Activated naive CD8-positive, alpha-beta T cell treated with anti-CD3 and anti-CD28 coated beads, Interleukin-2, amount 50 U/mL, for 24 hours (primary cell): ENCODE measurements around the gene PLA2G4D.
A peak's percentile ranks its signal among the peaks of the same experiment; 100 is the strongest.
"Not testable (repeated sequence)": the region's sequence is repeated elsewhere in the genome, so short reads cannot be mapped to it uniquely, and the experiment has no call there.

Experiments
- ATAC-seq: fragments of 150-1000 bp; cut with Tn5 transposase; one replicate; pipeline ENCODE4 v1.10.0; 2021
- DNase-seq: peaks from one replicate; pipeline ENCODE4 v3.0.0; 2021
- H3K27ac Mint-ChIP-seq: one replicate; pipeline ENCODE4 v1.8.0; 2021; ENCODE audit warnings: mild to moderate bottlenecking, mixed read lengths
- H3K27me3 Mint-ChIP-seq: one replicate; pipeline ENCODE4 v1.8.0; 2021; ENCODE audit warnings: mixed read lengths
- H3K36me3 Mint-ChIP-seq: one replicate; pipeline ENCODE4 v1.8.0; 2021; ENCODE audit warnings: low read depth, mixed read lengths
- H3K4me1 Mint-ChIP-seq: one replicate; pipeline ENCODE4 v1.8.0; 2021; ENCODE audit warnings: mixed read lengths
- H3K4me3 Mint-ChIP-seq: one replicate; pipeline ENCODE4 v1.8.0; 2021; ENCODE audit warnings: mild to moderate bottlenecking, moderate library complexity, mixed read lengths
- H3K9me3 Mint-ChIP-seq: one replicate; pipeline ENCODE4 v1.8.0; 2021; ENCODE audit warnings: mixed read lengths

The PLA2G4D gene

DNA sequence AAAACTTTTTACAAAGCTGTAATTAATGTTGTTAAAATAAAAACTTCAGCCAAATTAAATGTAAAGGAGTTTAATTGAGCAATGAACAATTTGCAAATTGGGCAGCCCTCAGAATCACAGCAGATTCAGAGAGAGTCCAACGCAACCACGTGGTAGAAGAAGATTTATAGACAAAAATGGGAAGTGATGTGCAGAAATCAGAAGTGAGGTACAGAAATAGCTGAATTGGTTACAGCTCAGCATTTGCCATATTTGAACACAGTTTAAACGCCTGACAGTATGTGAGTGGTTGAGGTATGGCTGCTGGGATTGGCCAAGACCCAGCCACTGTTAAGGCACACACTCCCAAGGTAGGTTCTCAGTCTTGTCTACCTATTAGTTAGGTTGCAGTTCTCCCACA, 14.4 kb upstream of the PLA2G4D start:
- DNase-seq (no peak), ATAC-seq (no peak)
- H3K27me3 Mint-ChIP-seq = peaks cover 25% of the 10 kb centered on the region
- H3K4me3 Mint-ChIP-seq = no peak overlapping the region
- peaks cover 7% of the 10 kb centered on the region for H3K4me1 Mint-ChIP-seq
- H3K9me3 Mint-ChIP-seq = no peaks in the 10 kb centered on the region
- no peaks in the 10 kb centered on the region for H3K36me3 Mint-ChIP-seq
- no peak overlapping the region for H3K27ac Mint-ChIP-seq

DNA sequence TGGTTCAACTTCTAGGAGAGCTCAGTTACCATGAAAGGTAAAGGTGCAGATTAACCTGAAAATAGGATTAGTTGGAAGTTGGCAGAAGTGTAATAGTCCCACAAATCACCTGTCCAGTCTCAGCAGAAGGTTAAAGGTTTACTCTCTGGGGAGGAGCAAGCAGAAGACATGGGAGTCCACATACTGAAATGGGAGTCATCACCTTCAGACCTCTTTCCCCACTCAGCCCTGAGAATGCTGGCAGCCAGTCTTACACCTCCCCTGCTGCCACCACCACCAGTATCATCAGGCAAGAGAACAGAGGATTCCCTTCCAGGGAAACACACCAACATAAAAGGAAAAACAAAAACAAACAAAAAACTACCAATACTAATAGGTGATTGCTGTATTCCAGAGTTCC, 13.8 kb upstream of the PLA2G4D start:
- ATAC-seq = no peak
- H3K4me1 Mint-ChIP-seq = peaks cover 7% of the 10 kb centered on the region
- H3K4me3 Mint-ChIP-seq = no peak overlapping the region

DNA sequence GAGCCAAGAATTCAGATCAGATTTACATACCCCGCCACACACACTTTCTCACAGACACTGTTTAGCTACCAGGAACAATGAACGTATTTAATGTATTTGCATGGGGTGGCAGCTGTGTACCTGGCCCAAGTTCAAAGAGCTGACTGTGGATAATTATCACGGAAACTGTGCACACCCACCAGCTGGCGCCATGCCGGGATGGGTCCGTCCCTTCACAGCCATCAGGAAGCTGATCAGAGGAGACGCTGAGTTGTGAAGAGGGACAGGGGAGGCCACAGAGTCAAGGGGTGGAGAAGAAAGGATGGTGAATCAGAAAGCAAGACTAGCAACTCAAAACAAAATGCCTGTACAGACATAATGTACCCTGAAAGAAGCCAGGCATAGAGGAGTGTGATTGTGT, 13.1 kb upstream of the PLA2G4D start:
- Mint-ChIP-seq H3K4me3 (no peak overlapping the region), H3K27ac (no peak overlapping the region), H3K27me3 (peaks cover 24% of the 10 kb centered on the region), H3K36me3 (no peaks in the 10 kb centered on the region), H3K9me3 (no peaks in the 10 kb centered on the region), H3K4me1 (peaks cover 7% of the 10 kb centered on the region)
- ATAC-seq (peak; percentile 79), DNase-seq (peak; percentile 22)

More for the DNA sequence above, 13.8 kb upstream of the PLA2G4D start:
- Mint-ChIP-seq H3K27me3 (peaks cover 24% of the 10 kb centered on the region), H3K36me3 (no peaks in the 10 kb centered on the region), H3K9me3 (no peaks in the 10 kb centered on the region), H3K27ac (no peak overlapping the region)
- no peak for DNase-seq

DNA sequence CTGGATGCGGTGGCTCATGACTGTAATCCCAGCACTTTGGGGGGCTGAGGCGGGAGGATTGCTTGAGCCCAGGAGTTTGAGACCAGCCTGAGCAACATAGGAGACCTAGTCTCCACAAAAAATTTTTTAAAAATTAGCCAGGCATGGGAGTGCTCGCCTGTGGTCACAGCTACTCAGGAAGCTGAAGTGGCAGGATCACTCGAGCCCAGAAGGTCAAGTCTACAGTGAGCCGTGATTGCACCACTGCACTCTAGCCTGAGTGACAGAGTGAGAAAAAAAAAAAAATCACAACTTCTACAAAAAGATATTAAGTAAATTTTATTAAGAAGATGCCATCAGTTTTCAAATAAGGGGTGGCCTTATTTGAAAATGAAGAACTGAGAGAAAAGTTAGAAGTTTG, 11.9 kb upstream of the PLA2G4D start:
- ATAC-seq (no peak), DNase-seq (no peak)
- no peaks in the 10 kb centered on the region for H3K36me3 Mint-ChIP-seq
- H3K27me3 Mint-ChIP-seq = peaks cover 24% of the 10 kb centered on the region
- H3K4me3 Mint-ChIP-seq = no peak overlapping the region
- no peaks in the 10 kb centered on the region for H3K9me3 Mint-ChIP-seq
- no peak overlapping the region for H3K27ac Mint-ChIP-seq
- H3K4me1 Mint-ChIP-seq = peaks cover 7% of the 10 kb centered on the region

DNA sequence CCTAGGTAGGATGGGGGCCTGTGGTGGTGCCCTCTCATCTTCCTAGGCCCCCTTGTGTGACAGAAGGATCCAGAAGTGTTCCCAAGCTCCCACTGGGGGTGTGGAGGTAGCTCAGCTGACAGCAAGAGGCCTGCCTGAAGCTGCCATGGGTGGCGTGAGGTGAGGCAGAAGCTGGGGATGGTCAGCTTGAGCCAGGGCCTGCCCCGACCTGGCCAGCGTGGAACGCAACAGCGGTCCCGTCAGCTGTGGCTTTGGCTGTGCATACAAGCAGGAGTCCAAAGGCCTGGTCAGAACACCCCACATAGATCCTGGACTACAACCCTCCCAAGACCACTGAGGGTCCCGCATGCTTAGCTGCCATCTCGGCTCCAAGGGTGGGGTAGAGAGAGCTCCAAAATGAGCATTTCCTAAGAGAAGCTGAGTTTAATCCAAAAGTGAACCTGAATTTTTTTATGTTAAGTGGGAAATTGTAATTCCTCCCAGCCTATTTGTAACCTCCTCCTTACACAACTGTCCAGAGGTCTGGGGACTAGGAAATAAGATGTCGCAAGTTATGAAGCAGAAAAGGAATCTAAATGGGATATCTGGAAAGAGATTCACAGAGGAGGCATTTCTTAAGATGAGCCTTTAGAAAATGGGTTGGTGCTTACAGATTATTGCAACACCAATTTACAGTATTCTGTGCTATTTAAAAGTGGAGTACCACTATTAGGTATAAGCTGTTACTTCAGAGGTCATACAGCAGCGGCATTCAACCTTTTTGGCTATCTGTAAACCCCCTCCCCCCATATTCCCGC, 9.9 kb upstream of the PLA2G4D start:
- no peak for ATAC-seq
- Mint-ChIP-seq H3K9me3 (no peaks in the 10 kb centered on the region), H3K27me3 (peaks cover 23% of the 10 kb centered on the region), H3K27ac (no peak overlapping the region), H3K4me3 (no peak overlapping the region), H3K36me3 (no peaks in the 10 kb centered on the region), H3K4me1 (peaks cover 7% of the 10 kb centered on the region)
- DNase-seq = no peak

DNA sequence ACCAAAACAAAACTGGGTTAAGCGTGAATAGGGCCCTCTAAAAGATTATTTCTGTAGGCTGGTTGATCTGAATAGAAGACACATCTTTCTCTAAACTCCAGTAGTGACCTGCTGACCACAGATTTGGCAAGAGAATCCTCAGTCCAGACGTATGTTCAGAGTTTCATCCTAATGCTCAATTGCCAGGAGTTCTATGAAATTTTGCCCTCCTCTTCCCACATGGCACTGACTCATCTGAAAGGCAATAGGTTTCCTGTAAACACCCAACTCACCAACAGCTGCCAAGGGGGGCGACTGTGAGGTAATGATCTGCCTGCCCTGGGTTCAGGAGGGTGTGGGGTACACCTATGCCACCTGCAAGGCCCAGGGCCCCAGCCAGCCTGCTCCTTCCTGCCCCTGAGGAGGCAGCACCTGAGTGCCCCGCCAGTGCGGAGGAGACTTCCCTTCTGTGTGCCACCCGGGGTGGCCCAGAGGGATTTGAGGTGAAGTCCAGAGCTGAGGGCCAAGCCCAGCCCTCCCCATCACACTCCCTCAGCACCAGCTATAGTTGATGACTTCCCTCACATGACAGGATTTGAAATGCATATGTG, 8.4 kb upstream of the PLA2G4D start:
- Mint-ChIP-seq H3K4me3 (no peak overlapping the region), H3K4me1 (peaks cover 6% of the 10 kb centered on the region), H3K27me3 (peaks cover 11% of the 10 kb centered on the region), H3K36me3 (no peaks in the 10 kb centered on the region), H3K9me3 (no peaks in the 10 kb centered on the region), H3K27ac (no peak overlapping the region)
- no peak for DNase-seq
- ATAC-seq = no peak

DNA sequence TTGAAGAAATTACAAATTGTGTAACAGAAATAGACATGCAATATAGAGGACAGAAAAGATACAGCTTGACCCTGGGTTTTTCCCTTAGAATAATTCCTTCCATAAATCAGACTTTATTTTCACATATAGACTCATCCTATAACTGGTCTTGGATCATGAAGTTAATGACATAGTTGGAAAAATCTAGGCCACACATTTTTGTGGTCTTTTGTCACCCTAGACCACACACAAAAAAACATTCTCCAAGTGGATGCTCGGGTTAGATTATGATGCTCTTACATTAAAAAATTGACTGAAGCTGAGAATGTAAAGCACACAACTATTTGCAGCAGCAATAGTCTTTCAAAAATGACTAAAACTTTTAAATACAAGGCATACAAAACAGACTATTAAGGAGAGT, 7.5 kb upstream of the PLA2G4D start:
- Mint-ChIP-seq H3K4me1 (no peaks in the 10 kb centered on the region), H3K27ac (no peak overlapping the region), H3K4me3 (no peak overlapping the region), H3K27me3 (peaks cover 5% of the 10 kb centered on the region), H3K9me3 (no peaks in the 10 kb centered on the region), H3K36me3 (no peaks in the 10 kb centered on the region)
- ATAC-seq (no peak), DNase-seq (no peak)

DNA sequence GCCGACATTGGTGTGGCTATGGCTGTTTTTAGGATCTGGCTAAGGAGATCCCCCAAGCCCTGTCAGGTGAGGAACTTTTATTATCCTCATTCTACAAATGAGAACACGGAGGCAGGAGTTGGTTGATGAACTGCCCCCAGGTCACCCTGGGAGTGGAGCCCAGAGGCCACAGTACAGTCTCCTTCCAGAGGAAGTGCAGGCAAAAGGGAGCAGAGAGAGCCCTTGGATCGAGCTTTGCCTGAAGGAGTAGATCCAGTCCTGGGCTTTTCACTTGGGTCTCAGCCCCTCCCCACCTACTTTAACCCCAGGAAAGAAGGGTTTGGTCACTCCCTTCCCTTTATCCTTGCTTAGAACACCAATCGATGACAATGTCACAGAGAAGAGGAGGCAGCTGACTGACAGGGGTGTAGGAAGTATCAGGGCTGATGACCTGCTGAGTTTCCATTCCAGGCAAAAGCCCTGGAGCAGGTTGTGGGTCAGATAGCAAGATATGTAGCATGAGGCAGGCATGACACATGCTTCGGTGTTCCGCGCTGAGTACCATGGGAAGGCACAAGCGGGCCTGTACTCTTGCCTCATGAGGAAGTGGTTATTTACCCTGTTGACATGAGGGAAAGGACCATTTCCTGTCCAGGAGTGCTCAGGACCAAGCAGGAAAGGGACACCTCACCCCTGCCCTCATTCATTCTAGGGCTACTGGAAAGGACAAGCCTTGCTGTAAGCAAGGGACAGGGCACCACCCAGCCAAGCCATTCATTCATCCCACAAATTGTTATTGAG, 5.8 kb upstream of the PLA2G4D start:
- no peaks in the 10 kb centered on the region for H3K4me1 Mint-ChIP-seq
- ATAC-seq (no peak), DNase-seq (no peak)
- peaks cover 2% of the 10 kb centered on the region for H3K27me3 Mint-ChIP-seq
- no peaks in the 10 kb centered on the region for H3K36me3 Mint-ChIP-seq
- no peak overlapping the region for H3K4me3 Mint-ChIP-seq
- H3K9me3 Mint-ChIP-seq = no peaks in the 10 kb centered on the region
- H3K27ac Mint-ChIP-seq = no peak overlapping the region

DNA sequence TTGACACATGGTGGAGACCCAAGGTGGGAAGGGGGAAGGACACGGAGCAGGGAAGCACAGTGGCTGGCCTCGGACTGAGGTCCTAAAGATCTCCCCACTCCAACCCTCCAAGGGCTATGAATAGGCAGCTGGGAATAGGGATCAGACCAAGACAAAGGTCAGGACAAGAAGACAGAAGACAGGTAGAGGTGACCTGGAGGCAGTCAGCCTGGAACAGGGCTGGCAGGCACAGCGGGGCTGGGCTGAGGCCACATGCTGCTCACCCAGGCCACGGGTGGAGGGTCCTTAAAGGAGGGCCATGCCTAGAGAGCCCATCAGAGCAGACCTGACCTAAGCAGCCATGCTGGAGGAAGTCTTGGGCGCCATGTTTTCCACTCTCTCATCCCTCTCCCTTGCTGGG, 2.7 kb upstream of the PLA2G4D start:
- ATAC-seq (no peak), DNase-seq (no peak)
- Mint-ChIP-seq H3K4me1 (no peaks in the 10 kb centered on the region), H3K4me3 (no peak overlapping the region), H3K9me3 (no peaks in the 10 kb centered on the region), H3K27ac (no peak overlapping the region), H3K27me3 (peaks cover 2% of the 10 kb centered on the region), H3K36me3 (no peaks in the 10 kb centered on the region)

DNA sequence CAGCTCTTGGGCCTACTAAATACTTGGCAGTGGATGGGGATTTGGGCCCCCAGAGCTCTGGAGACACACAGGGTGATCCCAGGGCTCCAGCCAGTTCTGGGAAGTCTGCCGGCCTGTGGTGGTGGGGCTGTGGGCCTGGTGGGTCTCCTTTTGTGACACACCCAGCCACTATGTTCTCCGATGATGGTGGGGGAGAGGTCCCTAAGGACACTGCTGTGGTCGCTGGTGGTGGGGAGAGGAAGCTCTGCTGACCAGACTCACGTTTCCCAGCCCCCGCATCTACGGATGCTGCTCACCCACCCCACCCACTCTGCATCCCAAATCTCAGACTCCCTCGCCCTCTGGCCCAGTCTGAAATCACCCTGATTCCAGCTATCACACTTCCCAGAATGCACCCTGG, 396 bp downstream of the PLA2G4D start:
- DNase-seq (no peak), ATAC-seq (no peak)
- no peak overlapping the region for H3K4me3 Mint-ChIP-seq
- no peaks in the 10 kb centered on the region for H3K27me3 Mint-ChIP-seq
- H3K36me3 Mint-ChIP-seq = no peaks in the 10 kb centered on the region
- H3K9me3 Mint-ChIP-seq = no peaks in the 10 kb centered on the region
- H3K4me1 Mint-ChIP-seq = no peaks in the 10 kb centered on the region
- no peak overlapping the region for H3K27ac Mint-ChIP-seq

DNA sequence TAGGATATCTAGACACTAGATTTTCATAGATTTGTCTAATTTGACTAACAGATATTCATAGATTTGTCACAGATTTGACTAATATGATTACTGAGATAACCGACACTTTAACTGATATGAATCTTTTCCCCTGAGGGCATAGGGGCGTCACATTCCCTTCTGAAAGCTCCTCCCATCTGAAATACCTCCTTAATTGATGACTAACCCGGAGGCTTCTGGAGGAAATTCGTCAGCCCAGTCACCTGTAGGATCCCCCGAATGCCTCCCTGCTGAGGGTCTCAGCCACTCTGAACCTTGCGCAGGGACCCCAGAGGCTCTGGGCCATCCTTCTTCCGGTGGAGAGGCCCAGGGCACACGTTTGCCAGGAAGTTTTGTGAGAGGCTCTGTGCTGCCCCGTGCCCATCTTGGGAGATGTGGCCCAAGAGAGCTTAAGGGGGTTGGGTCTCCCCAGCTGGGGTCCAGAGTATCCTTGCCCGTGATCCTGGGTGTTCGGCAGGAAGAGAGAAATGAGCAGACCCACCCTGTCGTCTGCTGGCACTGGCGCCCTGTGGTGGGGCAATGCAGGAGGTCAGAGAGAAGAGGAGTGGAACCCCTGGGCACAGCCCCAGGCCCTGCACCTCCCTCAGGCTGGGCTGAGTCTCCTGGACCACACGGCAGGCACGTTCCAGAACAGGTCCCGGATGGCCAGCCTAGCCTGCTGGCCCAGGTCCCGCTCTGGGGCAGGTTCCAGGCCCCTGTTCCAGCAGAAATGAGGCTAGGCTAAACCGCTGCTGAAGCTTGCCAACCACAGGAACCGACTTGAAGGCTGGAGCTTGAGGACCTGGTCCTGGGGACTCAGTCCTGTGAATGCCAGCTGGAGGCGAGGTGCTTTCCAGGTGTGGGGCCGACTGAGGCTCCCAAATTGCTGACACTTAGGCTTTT, 1.7 kb downstream of the PLA2G4D start:
- no peak overlapping the region for H3K4me3 Mint-ChIP-seq
- no peak for DNase-seq
- no peaks in the 10 kb centered on the region for H3K9me3 Mint-ChIP-seq
- no peaks in the 10 kb centered on the region for H3K4me1 Mint-ChIP-seq
- ATAC-seq = no peak
- H3K36me3 Mint-ChIP-seq = no peaks in the 10 kb centered on the region
- H3K27me3 Mint-ChIP-seq = no peaks in the 10 kb centered on the region
- no peak overlapping the region for H3K27ac Mint-ChIP-seq

DNA sequence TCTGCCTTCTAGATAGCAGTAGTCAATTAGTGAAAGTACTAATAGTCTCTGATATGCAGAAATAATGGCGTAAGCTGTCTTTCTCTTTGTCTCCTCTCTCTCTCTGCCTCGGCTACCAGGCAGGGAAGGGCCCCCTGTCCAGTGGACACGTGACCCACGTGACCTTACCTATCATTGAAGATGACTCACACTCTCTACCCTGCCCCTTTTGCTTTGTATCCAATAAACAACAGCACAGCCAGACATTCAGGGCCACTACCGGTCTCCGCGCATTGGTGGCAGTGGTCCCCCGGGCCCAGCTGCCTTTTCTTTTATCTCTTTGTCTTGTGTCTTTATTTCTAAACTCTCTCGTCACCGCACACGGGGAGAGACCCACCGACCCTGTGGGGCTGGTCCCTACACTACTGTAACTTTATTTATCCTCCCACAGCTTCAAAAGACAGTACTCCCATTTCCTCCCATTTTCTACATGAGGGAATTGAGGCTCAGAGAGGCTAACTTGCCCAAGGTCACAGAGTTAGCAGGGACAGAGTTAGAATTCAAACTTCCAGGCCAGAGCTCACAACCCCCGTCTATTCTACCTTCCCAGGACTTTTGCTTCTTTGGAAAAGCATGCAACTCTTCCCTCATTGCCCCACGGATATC, 2.5 kb downstream of the PLA2G4D start:
- not testable (repeated sequence) for H3K36me3 Mint-ChIP-seq, H3K27ac Mint-ChIP-seq

DNA sequence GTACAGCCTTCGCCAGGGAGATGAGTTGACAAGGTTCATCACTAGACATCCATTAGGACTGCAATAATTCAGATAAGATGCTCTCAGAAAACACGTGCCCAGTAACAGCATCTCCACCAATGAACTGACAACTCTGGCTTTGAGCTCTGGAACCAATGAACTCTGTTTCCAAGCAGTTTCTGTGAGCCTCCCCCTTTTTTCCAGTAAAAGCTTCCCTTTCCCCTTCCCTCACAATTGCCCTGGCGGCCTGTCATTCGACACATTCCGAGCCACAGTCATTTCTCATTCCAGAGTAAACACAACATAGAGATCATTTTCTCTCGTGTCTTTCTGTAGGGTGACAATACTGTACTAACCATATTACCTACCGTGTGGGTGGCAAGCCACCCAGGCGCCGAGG, 3.6 kb downstream of the PLA2G4D start:
- ATAC-seq (no peak), DNase-seq (no peak)
- Mint-ChIP-seq H3K4me1 (no peaks in the 10 kb centered on the region), H3K9me3 (no peaks in the 10 kb centered on the region), H3K27me3 (peaks cover 2% of the 10 kb centered on the region), H3K27ac (no peak overlapping the region), H3K36me3 (no peaks in the 10 kb centered on the region), H3K4me3 (no peak overlapping the region)

More for the DNA sequence above, 2.5 kb downstream of the PLA2G4D start:
- ATAC-seq, H3K27me3 Mint-ChIP-seq, H3K4me1 Mint-ChIP-seq, DNase-seq, H3K9me3 Mint-ChIP-seq, H3K4me3 Mint-ChIP-seq: not testable (repeated sequence)

DNA sequence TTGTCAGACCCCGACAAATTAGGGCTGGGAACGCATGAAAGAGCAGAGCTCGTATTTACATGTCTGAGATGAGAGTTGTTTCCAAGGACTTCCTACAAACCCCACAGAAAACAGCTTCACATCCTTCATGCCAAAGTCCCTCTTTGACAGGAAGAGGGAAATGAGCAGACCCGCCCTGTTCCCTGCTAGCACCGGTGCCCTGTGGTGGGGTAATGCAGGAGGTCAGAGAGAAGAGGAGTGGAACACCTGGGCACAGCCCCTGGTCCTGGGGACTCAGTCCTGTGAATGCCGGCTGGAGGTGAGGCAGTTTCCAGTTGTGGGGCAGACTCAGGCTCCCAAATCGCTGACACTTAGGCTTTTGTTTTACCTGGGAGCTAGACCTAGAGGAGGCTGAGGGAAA, 4.0 kb downstream of the PLA2G4D start:
- ATAC-seq = no peak
- no peaks in the 10 kb centered on the region for H3K9me3 Mint-ChIP-seq
- no peak for DNase-seq
- no peak overlapping the region for H3K27ac Mint-ChIP-seq
- no peaks in the 10 kb centered on the region for H3K4me1 Mint-ChIP-seq
- H3K27me3 Mint-ChIP-seq = peaks cover 2% of the 10 kb centered on the region
- H3K36me3 Mint-ChIP-seq = no peaks in the 10 kb centered on the region
- no peak overlapping the region for H3K4me3 Mint-ChIP-seq
